Measurements from ENCODE around the gene LRRC8C.

The LRRC8C gene

GRCh38 chr1:89671775-89672488 lies 39.0 kb downstream of the LRRC8C start:
- Histone ChIP-seq H3K4me3 (IDR thresholded peaks at IDR 0.05; ENCODE audit: insufficient read depth, low read depth, low read length) (no peak overlapping the region), H3K36me3 (ENCODE audit: insufficient read depth) (no peaks in the 10 kb centered on the region), H4K20me1 (ENCODE audit: insufficient read depth) (no peaks in the 10 kb centered on the region), H2AFZ (ENCODE audit: low read depth) (no peak overlapping the region), H3K9ac (no peak overlapping the region), H3K4me2 (no peak overlapping the region), H3K27me3 (ENCODE audit: insufficient read depth, low read depth) (no peaks in the 10 kb centered on the region), H3K4me1 (ENCODE audit: low read depth, poor library complexity, severe bottlenecking) (no peaks in the 10 kb centered on the region), H3K27ac (no peak overlapping the region), H3K79me2 (ENCODE audit: insufficient read depth, low read depth) (no peaks in the 10 kb centered on the region)
- TF ChIP-seq, protein P1, sequence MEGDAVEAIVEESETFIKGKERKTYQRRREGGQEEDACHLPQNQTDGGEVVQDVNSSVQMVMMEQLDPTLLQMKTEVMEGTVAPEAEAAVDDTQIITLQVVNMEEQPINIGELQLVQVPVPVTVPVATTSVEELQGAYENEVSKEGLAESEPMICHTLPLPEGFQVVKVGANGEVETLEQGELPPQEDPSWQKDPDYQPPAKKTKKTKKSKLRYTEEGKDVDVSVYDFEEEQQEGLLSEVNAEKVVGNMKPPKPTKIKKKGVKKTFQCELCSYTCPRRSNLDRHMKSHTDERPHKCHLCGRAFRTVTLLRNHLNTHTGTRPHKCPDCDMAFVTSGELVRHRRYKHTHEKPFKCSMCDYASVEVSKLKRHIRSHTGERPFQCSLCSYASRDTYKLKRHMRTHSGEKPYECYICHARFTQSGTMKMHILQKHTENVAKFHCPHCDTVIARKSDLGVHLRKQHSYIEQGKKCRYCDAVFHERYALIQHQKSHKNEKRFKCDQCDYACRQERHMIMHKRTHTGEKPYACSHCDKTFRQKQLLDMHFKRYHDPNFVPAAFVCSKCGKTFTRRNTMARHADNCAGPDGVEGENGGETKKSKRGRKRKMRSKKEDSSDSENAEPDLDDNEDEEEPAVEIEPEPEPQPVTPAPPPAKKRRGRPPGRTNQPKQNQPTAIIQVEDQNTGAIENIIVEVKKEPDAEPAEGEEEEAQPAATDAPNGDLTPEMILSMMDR (conservative IDR thresholded peaks at IDR 0.05; ENCODE audit: low read depth, low read length), result no peak

DNA sequence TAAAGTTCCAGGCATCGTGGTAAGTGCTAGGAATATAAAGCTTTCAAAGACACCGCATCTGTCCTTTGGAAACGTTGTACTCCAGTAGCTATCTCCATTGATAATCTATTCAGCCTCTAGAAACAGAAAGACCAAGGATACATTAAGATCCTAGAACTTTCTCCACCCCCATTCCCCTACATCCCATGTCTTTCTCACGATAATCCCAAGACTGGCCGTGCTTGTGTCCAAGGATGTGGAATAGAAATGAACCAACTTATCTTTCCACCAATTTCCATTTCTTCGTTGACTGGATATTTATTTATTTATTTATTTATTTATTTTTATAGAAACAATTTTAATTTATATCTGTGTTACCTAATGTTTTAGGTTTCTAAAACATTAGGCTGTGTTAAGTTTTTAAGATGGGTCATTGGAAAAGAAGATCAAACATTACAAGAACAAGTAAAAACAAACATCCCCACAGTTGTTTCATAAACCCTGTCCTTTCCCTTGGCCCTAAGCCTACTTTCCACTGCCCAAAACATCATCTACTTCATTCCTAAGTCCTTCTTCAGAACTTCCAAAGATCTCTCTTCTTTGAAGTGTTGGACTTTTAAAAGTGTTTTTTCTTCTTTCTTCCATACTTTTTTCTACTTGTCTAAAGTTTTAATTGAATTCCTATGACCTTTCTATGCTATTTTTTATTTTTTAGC lies 39.7 kb downstream of the LRRC8C start:
- H3K4me3 ChIP-seq (IDR thresholded peaks at IDR 0.05; ENCODE audit: insufficient read depth, low read depth, low read length), result no peak overlapping the region
- H3K4me1 ChIP-seq (ENCODE audit: low read depth, poor library complexity, severe bottlenecking), result no peaks in the 10 kb centered on the region
- H3K4me2 ChIP-seq, result no peak overlapping the region
- TF ChIP-seq, protein P1 (conservative IDR thresholded peaks at IDR 0.05; ENCODE audit: low read depth, low read length), result no peak
- H3K27me3 ChIP-seq (ENCODE audit: insufficient read depth, low read depth), result no peaks in the 10 kb centered on the region
- H3K9ac ChIP-seq, result no peak overlapping the region
- H2AFZ ChIP-seq (ENCODE audit: low read depth), result no peak overlapping the region
- no peaks in the 10 kb centered on the region for H3K79me2 ChIP-seq (ENCODE audit: insufficient read depth, low read depth)
- no peaks in the 10 kb centered on the region for H4K20me1 ChIP-seq (ENCODE audit: insufficient read depth)
- H3K36me3 ChIP-seq (ENCODE audit: insufficient read depth), result no peaks in the 10 kb centered on the region
- no peak overlapping the region for H3K27ac ChIP-seq

- no peaks in the 10 kb centered on the region for H3K36me3 ChIP-seq (ENCODE audit: insufficient read depth)
- H4K20me1 ChIP-seq (ENCODE audit: insufficient read depth), result no peaks in the 10 kb centered on the region
- no peaks in the 10 kb centered on the region for H3K27me3 ChIP-seq (ENCODE audit: insufficient read depth, low read depth)
- no peak overlapping the region for H2AFZ ChIP-seq (ENCODE audit: low read depth)
- no peaks in the 10 kb centered on the region for H3K4me1 ChIP-seq (ENCODE audit: low read depth, poor library complexity, severe bottlenecking)
- H3K27ac ChIP-seq, result no peak overlapping the region
- no peaks in the 10 kb centered on the region for H3K79me2 ChIP-seq (ENCODE audit: insufficient read depth, low read depth)
- no peak overlapping the region for H3K4me2 ChIP-seq
- TF ChIP-seq, protein P1 (conservative IDR thresholded peaks at IDR 0.05; ENCODE audit: low read depth, low read length), result no peak
- no peak overlapping the region for H3K4me3 ChIP-seq (IDR thresholded peaks at IDR 0.05; ENCODE audit: insufficient read depth, low read depth, low read length)
- no peak overlapping the region for H3K9ac ChIP-seq
These were observed 40.3 kb downstream of the LRRC8C start for GRCh38 chr1:89673251-89673650.

GRCh38 chr1:89675677-89676076 lies 42.8 kb downstream of the LRRC8C start:
- H4K20me1 ChIP-seq (ENCODE audit: insufficient read depth), result no peaks in the 10 kb centered on the region
- H3K27ac ChIP-seq, result no peak overlapping the region
- no peaks in the 10 kb centered on the region for H3K27me3 ChIP-seq (ENCODE audit: insufficient read depth, low read depth)
- H3K9ac ChIP-seq, result no peak overlapping the region
- no peak overlapping the region for H2AFZ ChIP-seq (ENCODE audit: low read depth)
- H3K4me3 ChIP-seq (IDR thresholded peaks at IDR 0.05; ENCODE audit: insufficient read depth, low read depth, low read length), result no peak overlapping the region
- no peaks in the 10 kb centered on the region for H3K4me1 ChIP-seq (ENCODE audit: low read depth, poor library complexity, severe bottlenecking)
- TF ChIP-seq, protein P1 (conservative IDR thresholded peaks at IDR 0.05; ENCODE audit: low read depth, low read length), result no peak
- no peak overlapping the region for H3K4me2 ChIP-seq
- H3K36me3 ChIP-seq (ENCODE audit: insufficient read depth), result no peaks in the 10 kb centered on the region
- no peaks in the 10 kb centered on the region for H3K79me2 ChIP-seq (ENCODE audit: insufficient read depth, low read depth)

Measured in KMS-11 (cell line).